H9 (cell line): ENCODE data around the gene SETBP1. TPM values are rescaled to one million over a fixed set of nuclear protein-coding genes. Genes with fewer than 3 reads are reported as not detected.

Experiments
- DNase-seq: peaks from one replicate; pipeline ENCODE4 v3.0.0-alpha.2; 2017
- H2AFZ ChIP-seq: one replicate; pipeline ENCODE4 v1.6.1; 2013; ENCODE audit warnings: mild to moderate bottlenecking, low read length, control low read depth, moderate library complexity
- H2AK5ac ChIP-seq: 2 replicates; pipeline ENCODE4 v1.6.1; 2013; ENCODE audit warnings: low read length, control low read depth, mixed read lengths; ENCODE audit not compliant: insufficient read length
- H2BK120ac ChIP-seq: one replicate; pipeline ENCODE4 v1.6.1; 2013; ENCODE audit warnings: low read depth, mild to moderate bottlenecking, low read length, control low read depth, inconsistent platforms; ENCODE audit not compliant: poor library complexity, severe bottlenecking
- H2BK12ac ChIP-seq: 2 replicates; pipeline ENCODE4 v1.6.1; 2013; ENCODE audit warnings: low read length, control low read depth, mixed read lengths, low read depth; ENCODE audit not compliant: insufficient read length
- H2BK15ac ChIP-seq: 2 replicates; pipeline ENCODE4 v1.6.1; 2013; ENCODE audit warnings: low read depth, low read length, control low read depth
- H2BK20ac ChIP-seq: one replicate; pipeline ENCODE4 v1.6.1; 2013; ENCODE audit warnings: low read depth, mild to moderate bottlenecking, low read length, control low read depth, inconsistent platforms; ENCODE audit not compliant: poor library complexity, severe bottlenecking
- H2BK5ac ChIP-seq: 2 replicates; pipeline ENCODE4 v1.6.1; 2013; ENCODE audit warnings: low read length, control low read depth, mixed read lengths; ENCODE audit not compliant: insufficient read length
- H3K14ac ChIP-seq: 2 replicates; pipeline ENCODE4 v1.6.1; 2013; ENCODE audit warnings: low read length, control low read depth; ENCODE audit not compliant: insufficient read depth
- H3K18ac ChIP-seq: 2 replicates; pipeline ENCODE4 v1.6.1; 2013; ENCODE audit warnings: low read depth, mild to moderate bottlenecking, mixed read lengths, low read length, control low read depth; ENCODE audit not compliant: insufficient read length
- H3K23ac ChIP-seq: 2 replicates; pipeline ENCODE4 v1.6.1; 2013; ENCODE audit warnings: low read length, control low read depth, mixed read lengths, low read depth; ENCODE audit not compliant: insufficient read length
- H3K23me2 ChIP-seq: 2 replicates; pipeline ENCODE4 v1.6.1; 2013; ENCODE audit warnings: low read depth, mild to moderate bottlenecking, mixed read lengths, low read length, control low read depth; ENCODE audit not compliant: insufficient read length, poor library complexity, severe bottlenecking
- H3K27ac ChIP-seq: 2 replicates; pipeline ENCODE4 v1.5.1; 2013; ENCODE audit warnings: low read length, control low read depth, mixed read lengths, low read depth; ENCODE audit not compliant: insufficient read length
- H3K27me3 ChIP-seq: 2 replicates; pipeline ENCODE4 v1.6.1; 2013; ENCODE audit warnings: low read length, control low read depth, inconsistent platforms; ENCODE audit not compliant: insufficient read depth
- H3K4ac ChIP-seq: 2 replicates; pipeline ENCODE4 v1.6.1; 2013; ENCODE audit warnings: low read depth, mild to moderate bottlenecking, control low read depth, inconsistent platforms, low read length, moderate library complexity
- H3K4me1 ChIP-seq: 2 replicates; pipeline ENCODE4 v1.6.1; 2013; ENCODE audit warnings: low read length, control low read depth, inconsistent platforms; ENCODE audit not compliant: insufficient read depth
- H3K4me2 ChIP-seq: 2 replicates; pipeline ENCODE4 v1.6.1; 2013; ENCODE audit warnings: low read length, control low read depth, mixed read lengths; ENCODE audit not compliant: insufficient read length, insufficient read depth
- H3K56ac ChIP-seq: 2 replicates; pipeline ENCODE4 v1.6.1; 2013; ENCODE audit warnings: low read depth, mild to moderate bottlenecking, mixed read lengths, low read length, control low read depth; ENCODE audit not compliant: insufficient read length
- H3K79me1 ChIP-seq: 2 replicates; pipeline ENCODE4 v1.6.1; 2013; ENCODE audit warnings: low read depth, mild to moderate bottlenecking, moderate library complexity, low read length, control low read depth, inconsistent platforms; ENCODE audit not compliant: insufficient read depth, poor library complexity, severe bottlenecking
- H3K79me2 ChIP-seq: 2 replicates; pipeline ENCODE4 v1.6.1; 2013; ENCODE audit warnings: low read length, control low read depth, inconsistent platforms; ENCODE audit not compliant: insufficient read depth
- H3K9ac ChIP-seq: 2 replicates; pipeline ENCODE4 v1.6.1; 2013; ENCODE audit warnings: low read length, control low read depth, mixed read lengths; ENCODE audit not compliant: insufficient read length; ENCODE audit errors: extremely low read depth
- H3K9me3 ChIP-seq: one replicate; pipeline ENCODE4 v1.6.1; 2013; ENCODE audit warnings: low read depth, low read length, inconsistent platforms; ENCODE audit not compliant: control insufficient read depth
- H3T11ph ChIP-seq: one replicate; pipeline ENCODE4 v1.6.1; 2013; ENCODE audit warnings: mild to moderate bottlenecking, low read length, control low read depth, inconsistent platforms
- H4K20me1 ChIP-seq: one replicate; pipeline ENCODE4 v1.6.1; 2013; ENCODE audit not compliant: control insufficient read depth, insufficient read length, insufficient read depth
- H4K5ac ChIP-seq: 2 replicates; pipeline ENCODE4 v1.6.1; 2013; ENCODE audit warnings: low read depth, mild to moderate bottlenecking, mixed read lengths, low read length, control low read depth; ENCODE audit not compliant: insufficient read length
- H4K8ac ChIP-seq: replicated peaks from 2 replicates; pipeline ENCODE4 v1.6.1; 2013; ENCODE audit warnings: low read length, control low read depth, mixed read lengths, low read depth; ENCODE audit not compliant: insufficient read length
- H4K91ac ChIP-seq: 2 replicates; pipeline ENCODE4 v1.6.1; 2013; ENCODE audit warnings: low read depth, mild to moderate bottlenecking, moderate library complexity, mixed read lengths, low read length, control low read depth; ENCODE audit not compliant: insufficient read length
- H3K27ac Mint-ChIP-seq, 3 experiments: 2 replicates in 2 of 3; 3 replicates in 1 of 3; pipeline ENCODE4 v1.8.0; 2020 to 2021; ENCODE audit warnings: mixed read lengths in 3 of 3, mild to moderate bottlenecking in 1 of 3, moderate library complexity in 1 of 3
- H3K27me3 Mint-ChIP-seq: 2 replicates; pipeline ENCODE4 v1.8.0; 2021; ENCODE audit warnings: low read depth, mild to moderate bottlenecking, moderate library complexity, mixed read lengths
- H3K36me3 Mint-ChIP-seq, 3 experiments: 2 replicates in 2 of 3; 3 replicates in 1 of 3; pipeline ENCODE4 v1.8.0; 2020 to 2021; ENCODE audit warnings: low read depth in 3 of 3, mixed read lengths in 3 of 3; ENCODE audit not compliant: insufficient read depth in 1 of 3
- H3K4me1 Mint-ChIP-seq, 2 experiments: 2 replicates each; pipeline ENCODE4 v1.8.0; 2020; ENCODE audit warnings: mixed read lengths in 2 of 2
- H3K4me3 Mint-ChIP-seq, 2 experiments: 2 replicates in 1 of 2; 3 replicates in 1 of 2; pipeline ENCODE4 v1.8.0; 2020 to 2021; ENCODE audit warnings: mild to moderate bottlenecking in 2 of 2, mixed read lengths in 2 of 2, moderate library complexity in 1 of 2
- H3K9me3 Mint-ChIP-seq, 2 experiments: 2 replicates in 1 of 2; 3 replicates in 1 of 2; pipeline ENCODE4 v1.8.0; 2020; ENCODE audit warnings: mild to moderate bottlenecking in 2 of 2, mixed read lengths in 2 of 2, moderate library complexity in 1 of 2
- CTCF ChIP-seq: fragments of 200-600 bp; sonication (generic); conservative IDR thresholded peaks from 3 replicates; pipeline ENCODE4 v1.8.0; 2021; ENCODE audit warnings: antibody characterized with exemption, mild to moderate bottlenecking
- total RNA-seq: library from RNA; stranded (reverse); gene quantifications from 2 replicates; pipeline ENCODE4 v1.2.1, GENCODE V29; 2021

Gene SETBP1
- total RNA-seq, 1 experiment from 2014 or later = 4.6 TPM

GRCh38 chr18:44859263-44859662, 178.6 kb downstream of the SETBP1 start:
- Histone ChIP-seq H3K27me3 (no peaks in the 10 kb centered on the region), H3K9ac (no peak overlapping the region), H2BK15ac (no peak overlapping the region), H3T11ph (no peak overlapping the region), H4K91ac (no peak overlapping the region), H3K4ac (no peak overlapping the region), H4K8ac (no peak overlapping the region), H3K56ac (no peak overlapping the region), H3K79me1 (no peaks in the 10 kb centered on the region), H2BK20ac (no peak overlapping the region), H3K23me2 (no peaks in the 10 kb centered on the region), H2AK5ac (no peak overlapping the region), H3K23ac (no peak overlapping the region), H3K18ac (no peak overlapping the region), H3K27ac (no peak overlapping the region), H3K79me2 (no peaks in the 10 kb centered on the region), H2BK5ac (no peak overlapping the region), H3K4me1 (no peaks in the 10 kb centered on the region; the same call in 1 of the 2 replicates), H2BK120ac (no peak overlapping the region), H4K5ac (no peak overlapping the region), H3K4me2 (no peak overlapping the region), H3K14ac (no peak overlapping the region), H4K20me1 (no peaks in the 10 kb centered on the region), H3K9me3 (no peaks in the 10 kb centered on the region), H2AFZ (no peak overlapping the region), H2BK12ac (no peak overlapping the region)
- peaks cover 3 to 5% of the 10 kb centered on the region in 2 experiments for H3K4me1 Mint-ChIP-seq
- H3K4me3 Mint-ChIP-seq = no peak overlapping the region
- H3K27ac Mint-ChIP-seq = no peak overlapping the region
- TF ChIP-seq CTCF = no peak
- no peaks in the 10 kb centered on the region; the same call in 1 of the 2 replicates for H3K27me3 Mint-ChIP-seq
- H3K9me3 Mint-ChIP-seq = no peaks in the 10 kb centered on the region
- H3K36me3 Mint-ChIP-seq = peaks cover 0 to 4% (median 0%) of the 10 kb centered on the region in 3 experiments; a peak in 1 of 7 replicates
- no peak for DNase-seq
